COLO829 (cell line): ENCODE measurements around the gene NOS1AP.
"Not testable (repeated sequence)": the region's sequence is repeated elsewhere in the genome, so short reads cannot be mapped to it uniquely, and the experiment has no call there.

Source experiments
- DNase-seq: peaks from one replicate; pipeline ENCODE4 v3.0.0; 2012; ENCODE audit warnings: low spot score

NOS1AP gene

GRCh38 chr1:162195567-162195966 is 126.1 kb downstream of the NOS1AP start:
- no peak for DNase-seq

- no peak for DNase-seq
These were observed 126.9 kb downstream of the NOS1AP start for GRCh38 chr1:162196387-162196786.

- DNase-seq = no peak
These were observed 127.6 kb downstream of the NOS1AP start for GRCh38 chr1:162197041-162197531.

- DNase-seq = no peak
These were observed 128.3 kb downstream of the NOS1AP start for GRCh38 chr1:162197615-162198421.

GRCh38 chr1:162200096-162200847 is 130.8 kb downstream of the NOS1AP start:
- DNase-seq = no peak

GRCh38 chr1:162201062-162201461 is 131.6 kb downstream of the NOS1AP start:
- DNase-seq = not testable (repeated sequence)

- DNase-seq = no peak
These were observed 134.8 kb downstream of the NOS1AP start for GRCh38 chr1:162204129-162204822.

- DNase-seq = no peak
These were observed 135.3 kb downstream of the NOS1AP start for GRCh38 chr1:162204823-162205155.

- DNase-seq = no peak
These were observed 136.8 kb downstream of the NOS1AP start for GRCh38 chr1:162206300-162206699.

- DNase-seq = no peak
These were observed 137.5 kb downstream of the NOS1AP start for GRCh38 chr1:162206749-162207635.

- no peak for DNase-seq
These were observed 138.4 kb downstream of the NOS1AP start for GRCh38 chr1:162207862-162208261.

GRCh38 chr1:162210196-162210595 is 140.7 kb downstream of the NOS1AP start:
- DNase-seq = no peak

- DNase-seq = no peak
These were observed 143.2 kb downstream of the NOS1AP start for GRCh38 chr1:162212713-162213112.

- peak; percentile 98 for DNase-seq
These were observed 143.9 kb downstream of the NOS1AP start for GRCh38 chr1:162213281-162213912.

- no peak for DNase-seq
These were observed 144.7 kb downstream of the NOS1AP start for GRCh38 chr1:162214202-162214601.

- no peak for DNase-seq
These were observed 146.4 kb downstream of the NOS1AP start for GRCh38 chr1:162215902-162216301.

GRCh38 chr1:162216604-162217003 is 147.1 kb downstream of the NOS1AP start:
- DNase-seq = no peak

- no peak for DNase-seq
These were observed 148.2 kb downstream of the NOS1AP start for GRCh38 chr1:162217706-162218105.

GRCh38 chr1:162218546-162218945 is 149.1 kb downstream of the NOS1AP start:
- no peak for DNase-seq

- DNase-seq = no peak
These were observed 149.5 kb downstream of the NOS1AP start for GRCh38 chr1:162218975-162219374.

GRCh38 chr1:162219461-162219860 is 150.0 kb downstream of the NOS1AP start:
- no peak for DNase-seq
